ACC112 (cell line): ENCODE measurements around the gene PHOX2B.

Experiments used
- H2AFZ ChIP-seq: fragments of 200-600 bp; sonication (generic); one replicate; pipeline ENCODE4 v1.6.0; 2017; ENCODE audit warnings: antibody characterized with exemption, low read length; ENCODE audit not compliant: unreplicated experiment
- H3K27ac ChIP-seq: fragments of 200-600 bp; sonication (generic); 2 replicates; pipeline ENCODE4 v1.5.1; 2014; ENCODE audit warnings: low read depth, mild to moderate bottlenecking, antibody characterized with exemption, low read length, moderate library complexity
- H3K27me3 ChIP-seq: fragments of 200-600 bp; sonication (generic); 2 replicates; pipeline ENCODE4 v1.6.1; 2014; ENCODE audit warnings: mild to moderate bottlenecking, antibody characterized with exemption, low read length, moderate library complexity, mixed read lengths; ENCODE audit not compliant: insufficient read depth
- H3K36me3 ChIP-seq: fragments of 200-600 bp; sonication (generic); 2 replicates; pipeline ENCODE4 v1.6.1; 2016; ENCODE audit warnings: mild to moderate bottlenecking, antibody characterized with exemption, low read length, moderate library complexity, mixed read lengths; ENCODE audit not compliant: insufficient read depth
- H3K4me1 ChIP-seq: fragments of 200-600 bp; sonication (generic); one replicate; pipeline ENCODE4 v1.6.1; 2016; ENCODE audit warnings: low read length, mixed read lengths; ENCODE audit not compliant: insufficient read depth, unreplicated experiment, control insufficient read depth
- H3K4me3 ChIP-seq: fragments of 200-600 bp; sonication (generic); 2 replicates; pipeline ENCODE4 v1.5.1; 2014; ENCODE audit warnings: mild to moderate bottlenecking, low read depth, low read length
- H3K79me2 ChIP-seq: fragments of 200-600 bp; sonication (generic); one replicate; pipeline ENCODE4 v1.6.0; 2016; ENCODE audit warnings: low read length; ENCODE audit not compliant: control insufficient read depth, unreplicated experiment, insufficient read depth

Gene PHOX2B

DNA sequence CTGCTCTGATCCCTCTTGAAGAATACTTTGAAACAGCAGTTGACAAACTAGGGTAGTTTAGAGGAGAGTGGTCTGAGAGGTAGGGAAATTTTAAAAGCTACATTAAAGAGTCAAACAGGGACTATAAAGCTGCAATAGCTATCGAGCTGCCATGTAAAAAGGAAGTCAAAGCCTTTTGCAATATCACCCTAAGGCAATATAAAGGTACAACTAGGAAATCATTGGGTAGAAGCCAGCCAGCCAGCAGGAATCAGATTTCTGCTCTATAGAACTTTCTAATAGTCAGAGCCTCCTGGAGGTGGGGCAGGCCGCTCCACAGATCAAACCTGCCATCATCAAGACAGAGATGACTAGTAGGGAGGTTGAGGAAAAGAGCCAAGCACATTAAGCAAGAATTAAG lies 15.2 kb upstream of the PHOX2B start:
- H3K4me3 ChIP-seq = no peak overlapping the region
- peaks cover 70% of the 10 kb centered on the region for H3K27me3 ChIP-seq
- H3K36me3 ChIP-seq = no peaks in the 10 kb centered on the region
- no peak overlapping the region for H3K27ac ChIP-seq
- no peaks in the 10 kb centered on the region for H3K4me1 ChIP-seq
- no peaks in the 10 kb centered on the region for H3K79me2 ChIP-seq
- H2AFZ ChIP-seq = no peak overlapping the region

DNA sequence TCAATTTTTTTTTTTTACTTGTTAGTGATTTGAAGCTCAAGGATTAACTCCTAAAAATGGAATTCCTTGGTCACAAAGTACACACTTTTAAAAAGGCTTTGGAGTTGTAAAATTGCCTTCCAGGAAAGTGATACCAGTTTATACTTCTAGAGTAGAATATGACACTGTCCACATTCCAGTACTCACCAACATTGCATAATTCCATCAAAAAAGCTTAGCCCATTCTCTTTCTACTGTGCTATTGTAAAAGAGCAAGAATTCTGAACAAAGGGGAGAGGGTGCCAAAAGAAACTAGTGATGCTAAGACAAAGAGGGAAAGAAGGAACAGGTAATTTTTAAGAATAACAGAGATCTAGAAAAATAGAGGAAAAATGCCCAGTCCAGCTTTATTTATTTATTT lies 10.4 kb upstream of the PHOX2B start:
- H3K27me3 ChIP-seq = peaks cover 81% of the 10 kb centered on the region
- no peak overlapping the region for H3K4me3 ChIP-seq
- no peak overlapping the region for H3K27ac ChIP-seq
- H3K79me2 ChIP-seq = no peaks in the 10 kb centered on the region
- H3K36me3 ChIP-seq = no peaks in the 10 kb centered on the region
- no peaks in the 10 kb centered on the region for H3K4me1 ChIP-seq
- no peak overlapping the region for H2AFZ ChIP-seq

DNA sequence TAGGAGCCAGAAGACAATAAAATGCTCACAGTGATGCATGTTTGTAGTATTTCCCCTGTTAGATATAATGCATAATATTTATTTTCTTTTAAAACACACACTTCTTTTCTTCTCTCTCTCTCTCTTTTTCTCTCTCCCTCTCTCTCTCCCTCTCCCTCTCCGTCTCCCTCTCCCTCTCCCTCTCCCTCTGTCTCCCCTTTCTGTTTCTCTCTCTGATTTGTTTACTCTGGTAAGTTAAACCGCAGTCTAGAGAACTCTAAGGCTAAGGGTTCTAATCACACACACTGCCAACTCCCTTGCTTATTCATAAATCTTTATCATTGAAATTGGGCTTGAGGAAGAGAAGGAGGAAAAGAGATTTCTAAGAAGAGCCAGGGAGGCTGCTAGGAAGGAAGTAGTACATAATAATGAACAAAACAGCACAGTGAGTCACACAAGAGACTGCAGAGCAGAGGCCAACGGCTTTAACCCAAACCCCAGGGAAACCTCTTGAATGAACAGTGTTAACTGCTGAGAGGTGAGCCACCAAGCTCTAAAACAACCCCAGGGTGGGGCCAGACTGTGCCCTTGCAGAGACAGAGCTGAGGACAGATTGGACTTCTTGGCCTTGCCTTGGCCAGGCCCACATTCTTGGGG lies 9.1 kb upstream of the PHOX2B start:
- Histone ChIP-seq H3K4me1 (no peaks in the 10 kb centered on the region), H3K36me3 (no peaks in the 10 kb centered on the region), H3K27me3 (peaks cover 81% of the 10 kb centered on the region), H2AFZ (no peak overlapping the region), H3K4me3 (no peak overlapping the region), H3K79me2 (no peaks in the 10 kb centered on the region), H3K27ac (no peak overlapping the region)

DNA sequence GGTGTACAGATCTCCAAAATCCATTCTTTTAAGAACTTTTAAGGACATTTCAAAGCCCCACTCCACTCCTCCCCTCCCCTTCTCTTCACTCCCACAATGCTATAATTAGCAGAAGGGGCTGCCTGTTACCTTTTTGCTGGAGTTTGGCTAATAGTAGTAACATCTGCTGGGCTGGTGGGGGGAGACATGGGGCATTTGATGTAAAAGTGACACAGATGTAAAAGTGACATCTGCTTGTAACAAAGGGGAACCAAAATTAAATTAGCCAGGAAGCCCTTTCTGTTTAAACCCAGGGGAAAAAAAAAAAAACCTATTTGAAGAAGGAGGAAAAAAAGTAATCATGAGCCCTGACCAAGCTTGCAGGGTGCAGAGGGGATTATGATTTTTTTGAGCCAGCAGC lies 5.4 kb upstream of the PHOX2B start:
- Histone ChIP-seq H3K4me3 (no peak overlapping the region), H3K27ac (no peak overlapping the region), H3K4me1 (no peaks in the 10 kb centered on the region), H3K79me2 (no peaks in the 10 kb centered on the region), H2AFZ (no peak overlapping the region), H3K36me3 (no peaks in the 10 kb centered on the region), H3K27me3 (peaks cover 93% of the 10 kb centered on the region)

GRCh38 chr4:41752081-41752836 lies 3.7 kb upstream of the PHOX2B start:
- Histone ChIP-seq H3K79me2 (no peaks in the 10 kb centered on the region), H2AFZ (no peak overlapping the region), H3K4me3 (no peak overlapping the region), H3K27me3 (peaks cover 100% of the 10 kb centered on the region), H3K27ac (no peak overlapping the region), H3K4me1 (no peaks in the 10 kb centered on the region), H3K36me3 (no peaks in the 10 kb centered on the region)

DNA sequence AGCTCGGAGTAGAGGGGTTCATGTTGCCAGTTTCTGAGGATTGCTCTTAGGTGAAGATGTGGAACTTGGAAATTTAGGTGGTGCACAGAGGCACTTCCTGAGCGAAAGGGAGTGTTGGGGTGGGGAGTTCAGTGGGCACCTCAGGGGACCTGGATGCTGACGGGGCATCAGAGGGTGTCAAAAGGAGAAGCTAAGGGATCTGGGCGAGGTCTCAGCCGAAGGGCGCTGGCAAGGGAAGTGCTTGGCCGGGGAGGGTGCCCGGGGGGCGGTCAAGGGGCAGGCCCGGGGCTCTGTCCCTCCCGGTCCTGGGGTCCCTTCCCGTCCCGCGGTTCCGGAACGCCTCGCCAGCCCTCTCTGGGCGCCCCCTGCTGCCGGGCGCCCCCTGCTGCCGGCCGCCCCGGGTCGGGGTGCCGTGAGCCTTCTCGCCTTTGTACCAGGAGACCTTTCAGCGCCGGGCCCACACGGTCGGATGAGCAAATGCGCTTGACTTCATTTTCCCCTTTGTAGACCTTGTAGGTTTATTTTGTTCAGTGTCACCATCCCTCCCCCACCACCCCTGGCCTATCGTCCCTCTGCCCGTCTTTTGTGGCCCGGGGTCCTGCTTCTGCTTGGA lies 3.0 kb upstream of the PHOX2B start:
- no peaks in the 10 kb centered on the region for H3K36me3 ChIP-seq
- H3K79me2 ChIP-seq = no peaks in the 10 kb centered on the region
- peaks cover 100% of the 10 kb centered on the region for H3K27me3 ChIP-seq
- no peak overlapping the region for H3K4me3 ChIP-seq
- no peaks in the 10 kb centered on the region for H3K4me1 ChIP-seq
- H3K27ac ChIP-seq = no peak overlapping the region
- H2AFZ ChIP-seq = no peak overlapping the region

DNA sequence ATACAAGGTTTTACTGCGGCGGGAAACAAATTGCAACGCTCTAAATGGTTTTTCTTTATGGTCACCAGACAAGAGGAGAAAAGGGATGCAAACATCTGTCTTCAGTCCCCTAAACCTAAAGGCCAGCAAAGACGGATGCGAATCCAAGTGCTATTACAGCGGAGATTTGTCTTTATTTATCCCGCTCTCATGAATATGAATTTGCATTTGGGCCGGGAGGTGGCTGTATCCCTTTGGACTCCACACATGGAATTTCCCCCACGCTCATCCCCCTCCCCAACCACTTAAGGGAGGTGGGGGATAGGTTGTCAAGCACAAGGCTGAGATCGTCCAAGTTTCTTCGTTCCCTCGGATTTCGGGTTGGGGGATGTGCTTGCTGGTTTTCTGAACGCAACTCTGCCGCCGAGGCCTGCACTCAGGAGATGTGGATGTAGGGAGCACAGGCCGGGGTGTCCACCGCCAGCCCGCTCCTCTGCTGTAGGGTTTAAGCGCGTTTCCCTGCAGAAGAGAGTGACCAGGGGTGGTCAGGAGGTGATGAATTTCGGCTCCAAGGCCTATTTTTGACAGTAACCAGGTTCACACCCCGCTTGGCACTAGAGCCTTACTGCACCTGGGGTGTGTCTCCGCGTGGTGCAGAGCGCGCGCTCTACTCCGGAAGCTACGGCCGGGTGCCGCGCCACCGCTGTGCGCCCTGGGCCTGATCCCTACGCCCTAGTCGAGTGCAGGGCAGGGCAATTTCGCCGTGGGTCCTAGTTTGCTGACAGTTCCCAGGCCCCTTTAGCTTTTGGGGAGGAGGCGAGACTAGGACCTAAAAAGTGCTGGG lies 2.3 kb upstream of the PHOX2B start:
- H3K4me1 ChIP-seq = no peaks in the 10 kb centered on the region
- no peaks in the 10 kb centered on the region for H3K79me2 ChIP-seq
- H3K36me3 ChIP-seq = no peaks in the 10 kb centered on the region
- H3K27me3 ChIP-seq = peaks cover 99% of the 10 kb centered on the region
- no peak overlapping the region for H3K4me3 ChIP-seq
- H2AFZ ChIP-seq = no peak overlapping the region
- no peak overlapping the region for H3K27ac ChIP-seq

DNA sequence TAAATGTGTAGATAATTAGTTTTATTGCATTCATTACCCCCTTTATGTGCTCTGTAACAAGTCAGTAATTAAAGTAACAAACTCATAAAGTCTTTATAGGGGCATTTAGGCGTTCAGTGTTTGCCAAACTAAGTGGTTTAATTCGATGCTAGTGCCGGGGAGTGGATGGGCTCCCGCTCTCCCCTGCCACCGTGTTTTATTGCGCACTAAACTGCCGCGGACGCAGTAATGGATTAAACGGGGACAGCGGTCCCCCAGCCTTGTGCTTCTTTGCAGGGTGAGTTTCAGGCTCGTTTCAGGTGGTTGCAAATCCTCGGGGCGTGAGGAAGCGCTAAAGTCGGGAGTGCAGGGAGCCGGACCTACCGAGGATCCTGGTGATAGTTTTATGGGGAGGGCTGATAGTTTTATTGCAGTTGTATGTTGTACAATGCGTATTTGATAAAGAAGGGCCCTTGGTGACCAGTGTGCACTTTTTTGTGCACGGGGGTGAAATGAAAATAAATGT lies 1.6 kb upstream of the PHOX2B start:
- peaks cover 99% of the 10 kb centered on the region for H3K27me3 ChIP-seq
- no peak overlapping the region for H3K4me3 ChIP-seq
- H3K4me1 ChIP-seq = no peaks in the 10 kb centered on the region

DNA sequence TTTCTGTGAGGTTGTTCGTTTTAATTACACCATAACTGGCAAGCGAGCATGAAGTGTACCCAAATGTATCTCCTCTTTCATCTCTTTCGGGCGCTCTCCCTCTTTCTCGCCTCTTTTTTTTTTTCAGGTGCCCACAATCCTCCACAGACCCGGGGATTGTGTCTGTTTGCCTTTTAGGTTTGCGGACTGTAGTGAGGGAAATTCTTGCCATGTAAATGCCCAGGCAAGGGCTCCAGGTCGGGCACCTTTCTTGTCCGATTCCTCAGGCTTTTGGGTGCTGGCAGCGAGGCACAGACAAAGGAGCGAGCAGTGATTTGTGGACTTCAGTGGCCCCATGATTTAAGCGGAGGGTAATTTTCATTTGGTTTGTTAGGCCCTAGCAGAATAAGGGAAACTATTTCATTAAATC lies 1.1 kb upstream of the PHOX2B start:
- no peaks in the 10 kb centered on the region for H3K4me1 ChIP-seq
- peaks cover 99% of the 10 kb centered on the region for H3K27me3 ChIP-seq
- no peak overlapping the region for H2AFZ ChIP-seq
- H3K36me3 ChIP-seq = no peaks in the 10 kb centered on the region
- H3K4me3 ChIP-seq = no peak overlapping the region
- no peaks in the 10 kb centered on the region for H3K79me2 ChIP-seq
- H3K27ac ChIP-seq = no peak overlapping the region

More for the DNA sequence above, 1.6 kb upstream of the PHOX2B start:
- Histone ChIP-seq H3K79me2 (no peaks in the 10 kb centered on the region), H3K27ac (no peak overlapping the region), H2AFZ (no peak overlapping the region), H3K36me3 (no peaks in the 10 kb centered on the region)

DNA sequence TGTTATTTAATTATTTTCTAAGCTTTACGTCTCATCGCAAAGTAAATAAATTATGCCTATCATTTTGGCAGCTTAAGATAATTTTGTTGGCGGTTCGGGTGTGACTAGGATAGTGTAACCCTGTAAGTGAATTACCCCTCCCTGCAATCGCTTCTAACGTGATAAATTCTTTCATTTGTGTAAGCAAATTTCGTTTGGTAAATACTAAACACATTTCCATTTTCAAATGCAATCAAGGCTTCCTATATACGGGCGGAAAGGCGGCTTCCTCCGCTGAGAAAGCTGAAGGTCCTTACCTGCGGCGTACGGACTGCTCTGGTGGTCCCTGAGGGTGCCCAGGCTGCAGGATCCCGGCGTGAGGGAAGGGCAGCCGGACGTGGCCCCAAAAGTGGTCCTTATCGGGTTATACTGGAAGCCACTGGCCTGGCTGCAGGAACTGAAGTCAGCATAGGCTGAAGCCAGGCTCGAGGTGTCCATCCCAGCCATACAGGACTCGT lies 403 bp downstream of the PHOX2B start:
- Histone ChIP-seq H3K27me3 (peaks cover 99% of the 10 kb centered on the region), H3K4me1 (no peaks in the 10 kb centered on the region), H3K27ac (no peak overlapping the region), H3K4me3 (no peak overlapping the region), H3K79me2 (no peaks in the 10 kb centered on the region), H2AFZ (no peak overlapping the region), H3K36me3 (no peaks in the 10 kb centered on the region)
